ENCODE measurements around the gene ZNF654.

Gene ZNF654

GRCh38 chr3:88191872-88192409 lies 132.9 kb downstream of the ZNF654 start:
- TF ChIP-seq CTCF (IDR thresholded peaks at IDR 0.05) = no peak
- no peak overlapping the region for H3K4me3 ChIP-seq
- no peak overlapping the region for H3K27ac ChIP-seq
- DNase-seq (ENCODE audit: low spot score) = no peak

GRCh38 chr3:88192631-88193030 lies 133.6 kb downstream of the ZNF654 start:
- no peak overlapping the region for H3K27ac ChIP-seq
- no peak for TF ChIP-seq CTCF (IDR thresholded peaks at IDR 0.05)
- H3K4me3 ChIP-seq = no peak overlapping the region
- DNase-seq (ENCODE audit: low spot score) = no peak

Measured in coronary artery (tissue), 2 donors.